HepG2 (cell line): ENCODE data around the gene SINHCAF. TPM values are rescaled to one million over a fixed set of nuclear protein-coding genes. Genes with fewer than 3 reads are reported as not detected.

Experiments used
- ETV6 ChIP-seq: sonication (generic); formaldehyde crosslinking; conservative IDR thresholded peaks from 2 replicates; pipeline ENCODE4 v1.4.0; 2020; ENCODE audit warnings: missing genetic modification reagents
- FOXP4 ChIP-seq: sonication (generic); formaldehyde crosslinking; IDR thresholded peaks from 2 replicates; pipeline ENCODE4 v1.4.0; 2020; ENCODE audit warnings: missing genetic modification reagents
- HDAC6 ChIP-seq: fragments of 200-600 bp; sonication (generic); IDR thresholded peaks from 2 replicates; pipeline ENCODE4 v1.7.0; 2017; ENCODE audit warnings: mild to moderate bottlenecking, antibody characterized with exemption, low read length, low read depth
- HOXA9 ChIP-seq: sonication (generic); formaldehyde crosslinking; IDR thresholded peaks from 2 replicates; pipeline ENCODE4 v1.8.1; 2022; ENCODE audit warnings: missing genetic modification reagents, mild to moderate bottlenecking, moderate library complexity, borderline replicate concordance
- KDM3A ChIP-seq: IDR thresholded peaks from 2 replicates; pipeline ENCODE4 v1.6.1; 2018; ENCODE audit warnings: low read depth, missing compliant biosample characterization
- MAFG ChIP-seq: sonication (generic); formaldehyde crosslinking; IDR thresholded peaks from 2 replicates; pipeline ENCODE4 v1.5.1; 2020; ENCODE audit warnings: mild to moderate bottlenecking, missing genetic modification reagents
- MAX ChIP-seq: IDR thresholded peaks from 2 replicates; pipeline ENCODE4 v1.6.1; 2012; ENCODE audit warnings: inconsistent platforms
- MAZ ChIP-seq, 2 experiments: sonication (generic) in 1 of 2; formaldehyde crosslinking in 1 of 2; IDR thresholded peaks; 2 replicates each; pipeline versions ENCODE4 v1.5.0 to v1.6.1; 2012 to 2020; ENCODE audit warnings: low read depth in 2 of 2, mild to moderate bottlenecking in 2 of 2, borderline replicate concordance in 1 of 2, improper control_type of control experiment in 1 of 2, low read length in 1 of 2, missing genetic modification reagents in 1 of 2, moderate library complexity in 1 of 2
- MXD4 ChIP-seq: IDR thresholded peaks from 2 replicates; pipeline ENCODE4 v1.6.1; 2016; ENCODE audit warnings: mild to moderate bottlenecking, missing biosample characterization, missing genetic modification reagents
- NCOR1 ChIP-seq: fragments of 200-600 bp; sonication (generic); IDR thresholded peaks from 2 replicates; pipeline ENCODE4 v1.7.0; 2017; ENCODE audit warnings: antibody characterized with exemption, low read length, borderline replicate concordance
- RBM22 ChIP-seq: fragments of 200-400 bp; formaldehyde crosslinking; optimal IDR thresholded peaks from 2 replicates; pipeline ENCODE3; 2017; ENCODE audit warnings: mild to moderate bottlenecking, low read length, moderate library complexity
- SAP130 ChIP-seq: IDR thresholded peaks from 2 replicates; pipeline ENCODE4 v1.6.1; 2016; ENCODE audit warnings: low read depth
- YEATS2 ChIP-seq: sonication (generic); formaldehyde crosslinking; IDR thresholded peaks from 2 replicates; pipeline ENCODE4 v1.4.0; 2020; ENCODE audit warnings: missing genetic modification reagents, borderline replicate concordance
- YY1 ChIP-seq: IDR thresholded peaks from 2 replicates; pipeline ENCODE4 v1.6.1; 2011; ENCODE audit warnings: low read length, low read depth, moderate library complexity, mild to moderate bottlenecking; ENCODE audit not compliant: insufficient read depth, insufficient replicate concordance
- ZBTB8A ChIP-seq: sonication (generic); formaldehyde crosslinking; IDR thresholded peaks from 2 replicates; pipeline ENCODE4 v1.4.0; 2020; ENCODE audit warnings: mild to moderate bottlenecking, low read depth, missing genetic modification reagents, borderline replicate concordance
- ZGPAT ChIP-seq: IDR thresholded peaks from 2 replicates; pipeline ENCODE4 v1.6.1; 2016; ENCODE audit warnings: mild to moderate bottlenecking
- ZNF124 ChIP-seq: sonication (generic); formaldehyde crosslinking; IDR thresholded peaks from 2 replicates; pipeline ENCODE4 v1.4.0; 2020; ENCODE audit warnings: missing genetic modification reagents
- ZNF562 ChIP-seq: sonication (generic); formaldehyde crosslinking; IDR thresholded peaks from 2 replicates; pipeline ENCODE4 v1.8.0; 2022; ENCODE audit warnings: missing genetic modification reagents, borderline replicate concordance
- ZNF703 ChIP-seq: sonication (generic); formaldehyde crosslinking; IDR thresholded peaks from 2 replicates; pipeline ENCODE4 v1.5.1; 2020; ENCODE audit warnings: missing genetic modification reagents, mild to moderate bottlenecking, moderate library complexity, borderline replicate concordance
- ZNF776 ChIP-seq: sonication (generic); formaldehyde crosslinking; IDR thresholded peaks from 2 replicates; pipeline ENCODE4 v1.4.0; 2020; ENCODE audit warnings: mild to moderate bottlenecking, missing genetic modification reagents
- ZNF780A ChIP-seq: sonication (generic); formaldehyde crosslinking; IDR thresholded peaks from 2 replicates; pipeline ENCODE4 v1.8.0; 2022; ENCODE audit warnings: mild to moderate bottlenecking, missing genetic modification reagents, moderate library complexity
- ZSCAN30 ChIP-seq: sonication (generic); formaldehyde crosslinking; IDR thresholded peaks from 2 replicates; pipeline ENCODE4 v1.5.0; 2020; ENCODE audit warnings: mild to moderate bottlenecking, missing genetic modification reagents
- ZSCAN5A ChIP-seq: sonication (generic); formaldehyde crosslinking; IDR thresholded peaks from 2 replicates; pipeline ENCODE4 v1.8.0; 2022; ENCODE audit warnings: mild to moderate bottlenecking, missing genetic modification reagents, borderline replicate concordance
- polyA plus RNA-seq, 8 experiments: library from polyadenylated mRNA; depleted of rRNA in 3 of 8; stranded (reverse) in 7 of 8; unstranded in 1 of 8; fragments of >200 nt; fragmentation: Illumina TruSeq in 4 of 8; extraction: Trizol in 4 of 8; gene quantifications; 2 replicates each; pipeline versions ENCODE4 v1.2.1 to v1.2.3, GENCODE V29; 2011 to 2016; ENCODE audit warnings: low read depth in 4 of 8, missing spikeins in 1 of 8, mixed read lengths in 1 of 8; ENCODE audit not compliant: insufficient read depth in 1 of 8
- total RNA-seq, 5 experiments: library from RNA; depleted of rRNA; stranded (reverse); fragments of >200 nt; fragmentation: Illumina TruSeq; extraction: Trizol; gene quantifications; 2 replicates each; pipeline ENCODE4 v1.2.3, GENCODE V29; 2016; ENCODE audit warnings: low read depth in 1 of 5

Gene SINHCAF
- total and polyA plus RNA-seq, 2 of the 13 experiments (the other 11 are each of a cell fraction or from before 2014, with no cell fraction given): 54.6 to 97.8 TPM

- TF ChIP-seq ZSCAN5A (CRISPR knock-in tag) (peak; percentile 58; the same call in 1 of the 2 replicates), NCOR1 (no peak), KDM3A (CRISPR knock-in tag) (0 out of 2 replicates have a peak, but pooled peaks have one; percentile 20), ZBTB8A (CRISPR knock-in tag) (no peak), ZGPAT (CRISPR knock-in tag) (peak; percentile 28; the same call in 1 of the 2 replicates), FOXP4 (CRISPR knock-in tag) (0 out of 2 replicates have a peak, but pooled peaks have one; percentile 16), SAP130 (CRISPR knock-in tag) (peak; percentile 64; the same call in 1 of the 2 replicates), ZNF780A (no peak), YEATS2 (CRISPR knock-in tag) (no peak), MAZ (IDR thresholded peaks at IDR 0.05; ENCODE audit: borderline replicate concordance, low read depth, low read length) (no peak), MAZ (CRISPR knock-in tag; IDR thresholded peaks at IDR 0.05; ENCODE audit: low read depth) (peak; percentile 62; the same call in 1 of the 2 replicates), RBM22 (no peak), ETV6 (CRISPR knock-in tag) (no peak; the same call in 1 of the 2 replicates), MAFG (no peak), MXD4 (0 out of 2 replicates have a peak, but pooled peaks have one; percentile 28), ZSCAN30 (0 out of 2 replicates have a peak, but pooled peaks have one; percentile 81), YY1 (peak; percentile 54), ZNF124 (CRISPR knock-in tag) (no peak), ZNF562 (no peak), MAX (peak; percentile 79), HOXA9 (no peak), HDAC6 (no peak), ZNF703 (CRISPR knock-in tag) (no peak), ZNF776 (no peak; the same call in 1 of the 2 replicates)
Observed at GRCh38 chr12:31324116-31324844, 1.7 kb downstream of the SINHCAF start (continued).
